IPS DF 4.7 (cell line): ENCODE results near the gene EIF2S1.

Experiments
- DNase-seq: peaks from one replicate; pipeline ENCODE4 v3.0.0-alpha.2; 2013; ENCODE audit warnings: low spot score; ENCODE audit errors: extremely low read depth

EIF2S1 gene

GRCh38 chr14:67435603-67436002, 75.5 kb downstream of the EIF2S1 start:
- DNase-seq: no peak
